Glutamatergic neuron (in vitro differentiated cells): ENCODE results near the gene LSM4. TPM values are rescaled to one million over a fixed set of nuclear protein-coding genes. Genes with fewer than 3 reads are reported as not detected.
"Not testable (repeated sequence)": the region's sequence is repeated elsewhere in the genome, so short reads cannot be mapped to it uniquely, and the experiment has no call there.

Source experiments
- DNase-seq: peaks from one replicate; pipeline ENCODE4 v3.0.0; 2022
- H3K27ac Mint-ChIP-seq: one replicate; pipeline ENCODE4 v1.8.0; 2020; ENCODE audit warnings: mild to moderate bottlenecking, mixed read lengths, inconsistent platforms; ENCODE audit not compliant: unreplicated experiment
- H3K27me3 Mint-ChIP-seq: one replicate; pipeline ENCODE4 v1.8.0; 2020; ENCODE audit warnings: mild to moderate bottlenecking, moderate library complexity, mixed read lengths, inconsistent platforms; ENCODE audit not compliant: unreplicated experiment
- H3K36me3 Mint-ChIP-seq: one replicate; pipeline ENCODE4 v1.8.0; 2020; ENCODE audit warnings: mild to moderate bottlenecking, mixed read lengths, inconsistent platforms; ENCODE audit not compliant: unreplicated experiment
- H3K4me1 Mint-ChIP-seq: one replicate; pipeline ENCODE4 v1.8.0; 2020; ENCODE audit warnings: mild to moderate bottlenecking, low read depth, mixed read lengths, inconsistent platforms; ENCODE audit not compliant: unreplicated experiment
- H3K4me3 Mint-ChIP-seq: one replicate; pipeline ENCODE4 v1.8.0; 2020; ENCODE audit warnings: mild to moderate bottlenecking, mixed read lengths, inconsistent platforms; ENCODE audit not compliant: unreplicated experiment
- H3K9me3 Mint-ChIP-seq: one replicate; pipeline ENCODE4 v1.8.0; 2020; ENCODE audit warnings: mild to moderate bottlenecking, moderate library complexity, mixed read lengths, inconsistent platforms; ENCODE audit not compliant: unreplicated experiment
- CTCF ChIP-seq: fragments of 200-600 bp; sonication (generic); IDR thresholded peaks from one replicate; pipeline ENCODE4 v1.5.0; 2021; ENCODE audit not compliant: partially characterized antibody, unreplicated experiment
- total RNA-seq: library from RNA; stranded (reverse); fragmentation: NEBNext Ultra II Directional; extraction: Animal tissue kit (Norgen Biotek cat#: 25700); gene quantifications from one replicate; pipeline ENCODE4 v1.2.1, GENCODE V29; 2021; ENCODE audit not compliant: unreplicated experiment

LSM4 gene
- total RNA-seq, 1 donor from 2014 or later = 137 TPM

GRCh38 chr19:18353378-18354005, 30.6 kb upstream of the LSM4 start:
- peaks cover 4% of the 10 kb centered on the region for H3K27me3 Mint-ChIP-seq
- peaks cover 11% of the 10 kb centered on the region for H3K36me3 Mint-ChIP-seq
- no peak overlapping the region for H3K4me3 Mint-ChIP-seq
- H3K27ac Mint-ChIP-seq = no peak overlapping the region
- no peaks in the 10 kb centered on the region for H3K9me3 Mint-ChIP-seq
- DNase-seq = no peak
- no peak for TF ChIP-seq CTCF
- H3K4me1 Mint-ChIP-seq = no peaks in the 10 kb centered on the region

GRCh38 chr19:18351544-18351943, 28.7 kb upstream of the LSM4 start:
- no peak overlapping the region for H3K27ac Mint-ChIP-seq
- H3K27me3 Mint-ChIP-seq = peaks cover 4% of the 10 kb centered on the region
- TF ChIP-seq CTCF = no peak
- peaks cover 8% of the 10 kb centered on the region for H3K36me3 Mint-ChIP-seq
- no peak for DNase-seq
- no peaks in the 10 kb centered on the region for H3K4me1 Mint-ChIP-seq
- H3K9me3 Mint-ChIP-seq = peaks cover 2% of the 10 kb centered on the region
- no peak overlapping the region for H3K4me3 Mint-ChIP-seq

GRCh38 chr19:18350490-18350889, 27.6 kb upstream of the LSM4 start:
- DNase-seq = no peak
- H3K9me3 Mint-ChIP-seq = peaks cover 2% of the 10 kb centered on the region
- no peak overlapping the region for H3K27ac Mint-ChIP-seq
- H3K36me3 Mint-ChIP-seq = peaks cover 8% of the 10 kb centered on the region
- TF ChIP-seq CTCF = no peak
- peaks cover 2% of the 10 kb centered on the region for H3K27me3 Mint-ChIP-seq
- H3K4me3 Mint-ChIP-seq = no peak overlapping the region
- H3K4me1 Mint-ChIP-seq = no peaks in the 10 kb centered on the region

- peaks cover 4% of the 10 kb centered on the region for H3K9me3 Mint-ChIP-seq
- H3K27me3 Mint-ChIP-seq = peaks cover 2% of the 10 kb centered on the region
- no peaks in the 10 kb centered on the region for H3K4me1 Mint-ChIP-seq
- peak; percentile 69 for DNase-seq
- no peak overlapping the region for H3K27ac Mint-ChIP-seq
- peaks cover 8% of the 10 kb centered on the region for H3K36me3 Mint-ChIP-seq
- TF ChIP-seq CTCF = peak; percentile 56
- no peak overlapping the region for H3K4me3 Mint-ChIP-seq
Observed at GRCh38 chr19:18349524-18350128, 26.8 kb upstream of the LSM4 start.

GRCh38 chr19:18348818-18349339, 26.0 kb upstream of the LSM4 start:
- H3K36me3 Mint-ChIP-seq, H3K4me3 Mint-ChIP-seq, H3K4me1 Mint-ChIP-seq, H3K27ac Mint-ChIP-seq, DNase-seq, H3K27me3 Mint-ChIP-seq, H3K9me3 Mint-ChIP-seq: not testable (repeated sequence)
